DMS79 (cell line): ENCODE measurements around the gene PLA2G4A.

Experiments
- DNase-seq: peaks from one replicate; lab custom pipeline; 2025; lab: John Stamatoyannopoulos, UW

PLA2G4A gene

DNA sequence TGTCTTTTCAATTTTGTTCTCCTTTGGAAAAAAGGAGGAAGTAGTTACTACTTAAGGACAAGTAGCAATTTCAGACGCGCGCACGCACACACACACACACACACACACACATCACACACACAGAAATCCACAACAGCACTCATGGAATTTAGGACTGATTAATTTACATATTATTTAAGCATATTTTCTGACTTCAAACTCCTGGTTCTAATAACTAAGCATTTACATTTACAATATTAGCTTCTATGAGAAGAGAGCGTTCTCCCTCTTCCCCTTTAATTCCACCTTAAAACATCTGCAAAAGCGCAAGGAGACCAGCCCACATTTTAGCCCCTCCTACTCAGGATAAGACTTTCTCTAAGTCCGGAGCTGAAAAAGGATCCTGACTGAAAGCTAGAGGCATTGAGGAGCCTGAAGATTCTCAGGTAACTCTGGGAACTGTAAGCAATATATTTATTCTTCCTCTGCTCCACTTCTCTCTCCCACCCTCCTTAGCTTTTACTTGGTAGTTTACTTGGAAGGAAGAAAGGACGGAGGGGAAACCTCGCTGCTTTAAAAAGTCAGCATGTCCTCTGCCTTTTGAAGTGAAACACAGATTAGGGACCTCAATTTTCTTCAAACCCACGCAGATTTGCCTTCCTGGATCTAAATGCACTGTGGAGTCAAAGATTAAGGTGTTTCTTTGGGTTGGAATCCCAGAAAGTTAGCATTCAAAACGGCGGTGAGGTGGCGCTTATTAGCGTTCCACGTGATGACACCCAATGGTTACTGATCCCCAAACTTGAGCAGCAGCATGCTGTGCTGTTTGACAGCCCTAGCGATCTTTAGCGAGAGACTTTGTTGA lies at the start of gene PLA2G4A:
Gene PLA2G4A, plus strand, starts transcription at position 339 of the 844 bp plus-strand sequence. CDS start 25,406 bp downstream, outside the sequence.
- no peak for DNase-seq

DNA sequence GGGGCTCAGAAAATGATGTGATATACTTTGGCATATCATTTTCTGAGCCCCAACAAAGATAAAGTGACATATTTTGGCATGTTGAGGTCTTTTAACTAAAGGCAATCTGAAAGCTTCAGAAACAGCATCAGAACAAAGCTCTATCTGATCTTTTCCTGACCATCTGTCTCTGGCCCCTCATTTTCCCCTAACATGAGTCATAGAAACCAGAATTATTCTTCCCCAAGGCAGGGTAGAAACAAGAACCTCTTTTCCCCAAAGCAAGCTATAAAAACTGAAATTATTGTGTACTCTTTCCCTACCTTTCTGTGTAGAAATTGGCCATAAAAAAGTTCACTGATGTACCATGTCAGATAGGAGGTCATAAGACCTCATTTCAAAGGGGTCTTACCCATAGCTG lies 48.7 kb upstream of the PLA2G4A start:
- DNase-seq = no peak

DNA sequence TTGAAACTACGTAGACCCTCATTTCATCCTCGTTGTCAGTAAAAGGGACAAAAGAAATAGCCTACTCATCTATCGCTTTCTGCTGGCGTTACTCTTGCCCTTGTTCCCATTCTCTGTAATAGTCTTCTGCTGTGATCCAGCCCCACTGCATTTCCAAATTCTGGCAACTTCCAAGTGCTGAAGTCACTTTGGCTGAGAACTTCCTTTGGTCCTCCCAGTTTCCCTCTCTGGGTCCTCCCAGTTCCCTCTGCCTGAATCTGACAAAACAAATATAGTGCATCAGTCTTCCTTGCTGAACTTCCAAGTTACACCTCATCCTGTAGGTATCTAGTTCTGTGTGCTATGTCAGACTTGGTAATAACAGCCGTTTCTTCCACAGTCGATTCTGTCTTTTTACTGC lies 47.0 kb upstream of the PLA2G4A start:
- no peak for DNase-seq

DNA sequence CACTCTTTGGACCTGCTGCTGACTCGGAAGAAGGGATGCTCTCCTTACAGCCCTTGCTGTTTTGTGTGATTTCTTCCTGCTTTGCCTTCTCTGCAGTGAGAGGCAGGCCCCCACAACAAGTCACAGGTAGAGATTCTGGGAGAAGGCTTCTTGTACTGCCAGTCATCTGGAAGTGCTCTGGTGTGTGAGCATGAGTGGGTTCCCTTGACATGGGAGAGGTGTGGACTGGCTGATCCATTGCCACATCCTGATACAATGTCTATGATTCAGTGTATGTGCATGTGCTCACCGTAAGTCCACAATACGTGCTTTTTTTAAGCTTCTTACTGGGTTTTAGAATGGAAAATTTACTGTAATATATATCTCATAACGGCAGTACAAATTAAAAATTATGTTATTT lies 46.0 kb upstream of the PLA2G4A start:
- DNase-seq = no peak

DNA sequence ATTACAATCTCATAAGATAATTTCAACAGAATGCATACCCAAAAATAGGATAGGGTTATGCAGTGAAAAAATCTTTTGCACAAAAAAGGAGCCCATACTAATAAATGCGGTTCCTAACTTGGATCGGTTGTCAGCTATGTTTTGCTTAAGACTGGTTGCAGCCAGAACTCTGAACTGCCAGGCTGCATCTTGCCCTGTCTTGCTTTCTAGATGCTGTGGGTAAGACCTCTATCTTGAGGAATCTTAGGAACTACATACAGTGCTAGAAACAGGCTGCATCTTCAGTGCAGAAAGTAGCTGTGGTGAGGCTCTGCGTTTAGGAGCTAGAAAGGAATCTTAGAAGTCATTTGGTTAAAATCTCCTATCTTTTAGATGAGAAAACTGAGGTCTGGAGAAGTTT lies 45.6 kb upstream of the PLA2G4A start:
- no peak for DNase-seq

DNA sequence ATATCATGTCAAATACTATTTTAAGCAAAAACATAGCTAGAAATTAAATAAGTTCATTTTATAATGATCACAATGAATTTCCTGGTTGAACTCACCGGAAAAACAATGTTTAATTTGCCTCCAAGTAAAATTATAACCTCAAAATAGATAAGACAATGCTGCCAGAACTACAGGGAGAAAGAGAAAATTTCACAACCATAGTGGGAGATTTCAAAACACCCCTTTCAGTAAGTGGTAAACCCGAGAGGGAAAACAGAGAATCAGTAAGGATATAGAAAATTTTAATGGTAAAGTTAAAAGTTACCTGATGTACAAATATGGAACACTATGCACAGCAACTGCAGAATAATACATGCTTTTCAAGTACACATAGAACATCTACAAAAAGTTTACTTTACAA lies 43.2 kb upstream of the PLA2G4A start:
- no peak for DNase-seq

DNA sequence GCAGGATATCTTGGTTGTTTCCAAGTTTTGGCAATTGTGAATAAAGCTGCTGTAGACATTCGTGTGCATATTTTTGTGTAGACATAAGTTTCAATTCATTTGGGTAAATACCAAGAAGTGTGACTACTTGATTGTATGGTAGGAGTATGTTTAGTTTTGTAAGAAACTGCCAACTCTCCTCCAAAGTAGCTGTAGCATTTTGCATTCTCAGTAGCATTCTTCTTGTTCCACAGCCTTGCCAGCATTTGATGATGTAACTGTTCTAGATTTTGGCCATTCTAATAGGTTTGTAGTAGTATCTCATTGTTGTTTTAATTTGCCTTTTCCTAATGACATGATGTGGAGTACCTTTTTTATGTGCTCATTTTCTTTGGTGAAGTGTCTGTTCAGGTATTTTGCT lies 38.6 kb upstream of the PLA2G4A start:
- DNase-seq = no peak

DNA sequence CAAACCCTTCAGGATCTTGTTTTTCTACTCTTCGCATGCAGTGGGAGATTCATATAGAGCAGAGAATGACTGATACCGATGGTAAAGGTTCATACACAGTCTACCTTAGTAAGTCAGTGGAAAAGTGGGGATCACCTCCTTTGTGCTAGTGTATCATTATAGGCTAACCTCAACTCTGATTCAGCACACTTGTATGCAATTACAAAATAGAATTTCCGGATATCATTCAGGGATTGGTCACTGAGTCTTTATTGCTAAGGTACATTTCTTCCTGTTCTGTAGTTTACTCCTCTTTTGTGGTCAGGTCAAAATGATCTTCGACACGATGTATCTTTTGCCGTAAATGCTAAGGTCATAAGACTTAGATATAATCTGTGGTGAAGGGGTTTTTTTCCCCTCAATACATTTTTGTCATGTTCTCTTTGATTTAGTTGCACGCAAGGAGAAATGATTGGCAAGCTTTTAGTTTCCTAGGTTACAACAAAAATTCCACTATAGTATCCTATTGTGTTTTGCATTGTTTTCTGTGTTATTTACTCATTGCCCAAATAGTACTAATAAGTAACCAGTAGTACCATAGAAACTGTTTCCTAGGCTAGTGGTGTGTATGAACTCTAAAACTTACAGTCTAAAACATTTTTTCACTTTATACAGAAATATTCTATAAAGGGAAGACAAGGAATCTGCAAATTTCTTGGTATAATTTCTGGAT lies 35.7 kb upstream of the PLA2G4A start:
- no peak for DNase-seq

DNA sequence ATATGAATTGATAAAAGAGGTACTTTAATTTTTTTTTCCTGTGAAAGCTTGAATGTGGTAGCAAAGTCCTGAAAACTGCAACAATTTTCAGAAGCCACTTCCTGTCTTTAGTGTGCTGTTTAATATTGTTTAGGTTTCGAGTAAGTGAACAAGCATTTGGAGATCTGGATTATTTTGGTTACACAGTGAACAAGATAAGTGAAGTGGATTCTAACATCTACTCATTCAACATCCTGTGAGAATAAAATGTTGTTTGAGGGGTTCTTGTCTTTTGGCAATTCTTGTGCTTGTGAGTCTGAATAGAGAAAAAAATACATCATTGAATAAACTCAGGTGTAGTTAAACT lies 35.2 kb upstream of the PLA2G4A start:
- no peak for DNase-seq

DNA sequence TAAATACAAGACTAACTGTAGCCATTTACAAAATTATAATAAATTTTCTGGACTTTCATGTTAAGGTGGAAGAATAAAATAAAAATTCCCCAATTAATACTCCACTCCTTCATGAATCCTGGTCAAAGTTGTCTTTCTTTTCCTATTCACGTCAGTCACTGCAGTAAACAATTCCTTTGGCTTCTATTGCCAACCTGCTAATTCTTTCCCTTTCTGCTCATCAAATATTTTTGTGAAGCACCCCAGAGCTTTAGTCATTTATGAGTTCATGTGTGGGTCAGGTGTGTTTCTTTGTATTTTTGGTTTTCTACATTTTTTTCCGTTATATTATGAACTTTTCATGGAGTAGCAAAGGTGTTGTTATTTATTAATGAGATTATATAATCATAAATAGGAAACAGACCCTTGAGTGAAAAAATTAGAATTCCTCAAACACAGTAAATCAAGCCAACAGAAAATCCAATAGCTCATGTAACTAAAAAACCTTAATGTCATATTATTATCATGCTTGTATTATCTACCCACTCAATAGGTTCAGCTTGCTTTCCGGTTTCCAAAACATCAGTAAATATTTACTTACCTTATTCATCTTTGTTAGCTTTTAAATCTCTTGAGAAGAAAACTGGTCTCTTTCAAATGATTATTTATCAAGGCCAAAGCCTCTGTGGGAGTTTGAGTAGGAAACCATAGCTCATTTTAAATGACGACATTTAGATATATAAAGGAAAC lies 29.6 kb upstream of the PLA2G4A start:
- no peak for DNase-seq

DNA sequence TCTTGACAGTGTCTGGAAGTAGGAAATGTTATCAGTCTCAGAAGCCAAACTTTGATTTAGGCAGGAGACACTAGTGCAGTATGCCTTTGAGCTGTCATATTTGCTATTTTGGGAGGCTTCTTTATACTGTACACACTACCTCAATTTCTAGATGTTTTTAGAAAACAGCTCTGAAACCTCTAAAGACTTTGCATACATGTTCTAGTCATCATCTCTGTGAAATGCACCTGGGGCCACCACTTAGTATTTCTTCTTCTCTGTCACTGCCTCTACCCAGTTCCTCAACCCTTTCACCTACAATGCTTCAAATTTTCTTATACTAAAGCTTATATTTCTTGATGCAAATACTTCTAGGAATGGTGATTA lies 29.1 kb upstream of the PLA2G4A start:
- no peak for DNase-seq

DNA sequence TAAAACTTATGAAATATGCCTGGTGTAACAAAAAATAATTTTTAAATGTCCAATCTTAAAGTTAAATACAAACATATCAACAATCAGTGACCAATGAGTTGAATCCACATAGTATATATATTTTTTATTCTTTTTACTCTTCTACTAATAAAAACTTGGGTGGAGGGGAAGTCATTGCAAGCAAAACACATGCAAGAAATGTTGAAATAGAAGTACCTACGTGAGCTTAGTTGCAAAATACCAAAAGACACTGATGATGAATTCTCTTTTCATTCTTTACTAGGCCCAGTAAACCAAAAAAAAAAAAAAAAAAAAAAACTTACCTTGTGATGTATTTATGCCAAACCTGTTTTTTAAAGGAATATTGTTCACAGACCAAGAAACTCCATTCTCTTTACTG lies 26.4 kb upstream of the PLA2G4A start:
- no peak for DNase-seq

DNA sequence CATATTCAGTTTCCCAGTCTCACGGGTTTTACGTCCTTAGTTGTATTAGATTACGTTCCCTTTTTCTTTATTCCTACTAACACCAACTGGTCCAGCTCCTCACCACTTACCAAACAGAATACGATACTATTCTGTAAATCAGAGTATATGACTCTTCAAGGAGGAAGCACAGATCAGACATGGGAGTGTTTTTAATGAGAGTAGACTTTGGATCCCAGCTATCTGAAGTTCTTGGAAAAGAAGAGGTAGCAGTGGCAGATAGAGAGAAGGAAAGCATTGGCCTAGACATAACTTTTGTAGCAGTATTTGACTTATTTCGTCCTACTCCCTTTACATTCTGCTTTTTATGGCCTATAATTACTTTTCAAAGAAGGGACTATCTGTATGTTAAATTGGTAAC lies 24.1 kb upstream of the PLA2G4A start:
- DNase-seq = no peak

DNA sequence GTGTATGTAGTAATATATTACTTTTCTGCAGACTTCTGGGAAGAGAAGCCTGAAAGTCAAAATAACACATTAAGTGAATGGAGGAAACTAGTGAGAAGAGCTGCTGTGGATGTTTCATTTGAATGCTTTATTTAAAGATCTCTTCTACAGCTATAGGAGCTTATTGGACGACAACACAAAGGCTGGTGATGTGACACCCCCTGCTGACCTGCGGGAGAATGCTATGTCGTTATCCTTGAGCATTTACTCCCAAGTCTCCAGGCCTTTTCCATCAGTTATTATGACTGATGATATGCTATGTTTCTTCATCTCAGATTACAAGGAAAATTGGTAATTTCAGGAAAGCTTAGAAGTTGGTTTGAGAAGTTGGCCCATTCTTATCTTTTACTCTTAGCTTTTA lies 22.3 kb upstream of the PLA2G4A start:
- DNase-seq = no peak

DNA sequence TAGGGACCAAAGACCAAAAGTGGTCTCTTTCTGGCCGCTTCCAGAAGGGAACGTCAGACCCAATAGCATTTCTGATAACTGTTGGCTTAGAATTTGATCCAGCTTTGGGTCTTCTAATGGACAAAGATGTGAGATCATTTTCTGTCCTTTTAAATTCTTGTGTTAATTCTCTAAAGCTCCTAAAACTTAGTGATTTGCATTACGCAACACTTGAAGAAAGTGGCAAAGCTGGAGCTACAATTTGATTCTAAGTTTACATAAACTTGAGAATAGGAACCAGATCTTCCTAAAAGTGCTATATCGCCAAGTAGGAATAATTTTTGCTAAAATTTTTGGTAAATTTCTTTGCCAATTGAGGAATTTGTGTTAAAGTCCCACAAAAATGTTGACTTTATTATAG lies 21.6 kb upstream of the PLA2G4A start:
- DNase-seq = no peak

DNA sequence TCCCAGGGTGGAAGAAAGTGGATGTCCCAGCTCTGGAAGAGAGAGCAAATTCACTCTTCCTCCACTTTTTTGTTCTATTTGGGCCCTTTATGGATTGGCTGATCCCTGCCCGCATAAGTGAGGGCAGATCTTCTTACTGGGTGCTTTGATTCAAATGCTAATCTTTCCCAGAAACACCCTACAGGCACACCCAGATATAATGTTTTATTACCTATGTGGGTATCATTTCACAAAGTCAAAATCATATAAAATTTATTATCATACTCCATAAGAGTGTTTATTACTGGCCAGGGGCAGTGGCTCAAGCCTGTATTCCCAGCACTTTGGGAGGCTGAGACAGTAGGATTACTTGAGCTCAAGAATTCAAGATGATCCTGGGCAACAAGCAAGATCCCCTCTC lies 16.9 kb upstream of the PLA2G4A start:
- no peak for DNase-seq

DNA sequence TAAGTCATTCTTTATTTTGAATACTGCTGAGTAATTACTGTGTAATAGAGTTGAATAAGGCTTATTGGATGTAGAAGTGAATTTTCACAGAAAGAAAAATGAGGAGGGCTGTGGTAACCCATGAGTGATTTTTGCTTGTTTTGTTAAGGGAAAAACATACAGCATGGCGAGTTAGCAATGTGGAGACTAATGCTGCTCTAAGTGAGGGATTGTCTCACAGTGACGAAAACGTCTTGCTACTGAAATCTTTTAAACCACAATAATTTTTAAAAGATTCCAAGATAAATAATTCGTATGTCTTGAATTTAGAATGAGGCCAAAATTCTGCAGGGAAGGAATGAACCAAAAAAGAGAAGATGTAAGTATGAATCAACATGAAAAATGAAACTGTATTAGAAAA lies 16.2 kb upstream of the PLA2G4A start:
- DNase-seq = no peak

DNA sequence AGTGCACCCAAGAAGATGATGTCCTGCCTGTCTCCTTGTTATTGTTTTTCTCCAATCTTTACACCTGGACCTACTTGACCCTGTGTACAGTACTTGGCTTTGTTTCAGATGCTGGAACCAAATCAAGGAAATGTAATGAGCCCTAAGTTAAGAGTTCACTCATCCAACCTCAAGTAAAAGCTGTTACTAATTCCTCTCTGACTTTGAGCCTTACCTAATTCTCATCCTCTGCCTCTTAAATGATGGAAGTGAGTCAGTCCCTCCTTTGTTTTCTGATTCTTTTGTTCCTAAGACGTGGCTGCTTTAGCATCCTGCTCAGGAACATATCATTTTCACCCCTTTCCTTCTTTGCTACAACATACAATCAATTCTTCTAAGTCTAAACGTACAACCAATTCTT lies 15.3 kb upstream of the PLA2G4A start:
- DNase-seq = no peak

DNA sequence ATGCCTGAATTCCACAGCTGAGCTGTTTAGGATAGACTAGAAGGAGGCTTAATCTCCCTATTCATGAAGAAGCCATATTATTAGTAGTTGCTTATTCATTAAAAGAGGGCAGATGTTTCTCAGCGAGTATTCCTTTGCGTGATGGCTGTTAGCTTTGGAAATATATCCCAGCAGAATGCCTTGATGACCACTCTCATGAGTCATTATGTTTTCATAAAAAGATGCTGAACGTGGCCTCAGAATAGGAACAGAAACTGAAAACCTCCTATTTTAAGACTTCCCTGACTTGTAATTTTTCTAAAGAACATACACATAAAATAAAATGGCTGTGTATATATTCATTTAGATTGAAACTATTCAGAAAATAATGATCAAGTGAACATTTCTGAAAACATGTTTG lies 9.6 kb upstream of the PLA2G4A start:
- DNase-seq = no peak

DNA sequence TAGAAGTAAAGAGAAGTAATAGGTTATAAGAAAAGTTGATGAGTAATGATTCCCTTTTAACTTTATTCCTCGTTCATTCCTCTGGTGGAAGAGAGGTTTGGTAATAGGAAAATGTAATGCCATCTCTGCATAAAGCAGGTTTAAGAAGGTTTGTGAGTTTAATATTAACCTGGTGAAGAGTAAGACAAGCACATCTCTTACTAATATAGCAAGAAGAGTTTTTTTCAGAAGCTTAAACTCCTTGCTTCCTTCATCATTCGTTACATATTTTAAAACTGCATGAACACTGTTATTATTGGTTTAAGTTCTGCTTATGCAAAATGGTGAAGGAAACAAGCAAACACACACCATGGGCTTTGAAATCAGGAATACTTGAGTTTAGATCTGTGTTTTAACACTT lies 9.2 kb upstream of the PLA2G4A start:
- DNase-seq = no peak

DNA sequence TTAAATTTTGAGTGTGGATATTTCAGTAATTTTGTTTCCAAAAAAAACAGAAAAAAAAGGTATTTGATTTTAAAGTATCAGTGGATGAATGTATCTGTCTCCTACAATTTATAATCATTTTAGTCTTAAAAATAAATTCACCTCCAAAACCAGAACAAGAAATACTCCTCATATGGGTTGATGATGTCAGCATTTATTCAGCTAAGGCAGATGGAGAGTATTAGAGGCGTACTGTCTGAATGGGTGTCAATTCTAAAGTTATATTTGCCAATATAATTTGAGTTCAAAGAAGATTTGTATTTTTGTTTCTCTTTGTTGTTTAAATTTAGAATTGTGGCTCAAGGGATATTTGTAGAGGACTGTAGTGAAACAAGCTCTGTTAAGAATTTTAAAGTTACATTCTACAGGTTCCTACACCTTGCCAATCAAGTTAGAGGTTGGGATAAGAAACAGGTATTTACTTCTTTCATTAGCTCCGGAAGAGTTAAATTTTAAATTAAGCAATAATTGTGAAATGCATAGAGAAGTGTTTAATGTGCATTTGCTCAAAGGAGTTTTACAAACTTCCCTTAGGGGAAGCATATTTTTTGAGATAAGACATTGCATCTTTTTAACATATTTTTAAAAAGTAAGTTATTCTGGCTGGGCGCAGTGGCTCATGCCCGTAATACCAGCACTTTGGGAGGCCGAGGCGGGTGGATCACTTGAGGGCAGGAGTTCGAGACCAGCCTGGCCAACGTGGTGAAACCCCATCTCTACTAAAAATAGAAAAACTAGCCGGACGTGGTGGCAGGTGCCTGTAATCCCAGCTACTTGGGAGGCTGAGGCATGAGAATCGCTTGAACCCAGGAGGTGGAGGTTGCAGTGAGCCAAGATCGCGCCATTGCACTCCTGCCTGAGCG lies 1.2 kb downstream of the PLA2G4A start:
- no peak for DNase-seq

DNA sequence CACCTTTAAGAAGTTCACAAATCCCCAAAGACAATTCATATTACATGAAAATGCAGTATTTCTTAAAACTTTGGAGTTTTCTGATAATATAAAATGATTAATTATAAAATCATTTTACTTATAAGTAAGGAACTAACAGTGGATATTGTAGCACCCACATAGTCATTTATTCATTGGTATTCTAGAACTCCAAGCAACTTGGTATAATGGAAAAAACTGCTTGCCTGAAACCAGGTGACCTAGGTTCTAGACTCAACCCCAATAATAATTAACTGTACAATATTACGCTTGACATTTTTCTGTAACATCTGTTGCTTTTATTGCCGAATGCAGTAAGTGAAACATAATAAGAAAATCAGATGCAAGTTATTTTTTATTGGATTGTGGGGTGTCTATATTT lies 2.4 kb downstream of the PLA2G4A start:
- no peak for DNase-seq
